Endothelial cell of umbilical vein (primary cell): Measurements from ENCODE around the gene SLC10A7. TPM values are rescaled to one million over a fixed set of nuclear protein-coding genes. Genes with fewer than 3 reads are reported as not detected.

ENCODE experiments used
- BruUV-seq: library from RNA; stranded (reverse); fragments of 400-500 nt; replicated peaks from 2 replicates; lab custom pipeline; 2021; lab: Mats Ljungman, UMichigan
- CTCF ChIA-PET: fragments of 300-600, 350-600 bp; sonication (Branson Sonifier 250); formaldehyde crosslinking; loops from one replicate; lab custom pipeline; 2021; ENCODE audit warnings: antibody characterized with exemption, inconsistent platforms; lab: Charles Lee
- POLR2A ChIA-PET: fragments of 300-600, 350-600 bp; sonication (Branson Sonifier 250); formaldehyde crosslinking; loops from one replicate; lab custom pipeline; 2021; ENCODE audit warnings: antibody characterized with exemption, inconsistent platforms; lab: Charles Lee
- DNase-seq: peaks from one replicate; pipeline ENCODE4 v3.0.0-alpha.2; 2011; ENCODE audit warnings: low read depth, low spot score
- FAIRE-seq: peaks from 2 replicates; lab custom pipeline; 2011; peaks lifted over from hg19 to GRCh38; lab: Jason Lieb, UNC
- H2AFZ ChIP-seq: 2 replicates; pipeline ENCODE4 v1.6.0; 2012; ENCODE audit warnings: low read depth, low read length, control low read depth, inconsistent platforms
- H3K27ac ChIP-seq: 2 replicates; pipeline ENCODE4 v1.5.1; 2011; ENCODE audit warnings: low read depth, mild to moderate bottlenecking, control low read depth, low read length, moderate library complexity; ENCODE audit not compliant: insufficient read depth
- H3K27me3 ChIP-seq, 2 experiments: 2 replicates each; pipeline versions ENCODE4 v1.6.0 to v1.6.1; 2011; ENCODE audit warnings: low read length in 2 of 2, mixed read lengths in 1 of 2; ENCODE audit not compliant: control insufficient read depth in 2 of 2, insufficient read depth in 2 of 2
- H3K36me3 ChIP-seq, 2 experiments: 2 replicates in 1 of 2; 3 replicates in 1 of 2; pipeline ENCODE4 v1.5.1; 2011; ENCODE audit warnings: low read length in 2 of 2, mild to moderate bottlenecking in 1 of 2, moderate library complexity in 1 of 2; ENCODE audit not compliant: control insufficient read depth in 2 of 2, insufficient read depth in 2 of 2; ENCODE audit errors: extremely low read depth in 1 of 2
- H3K4me1 ChIP-seq: 3 replicates; pipeline ENCODE4 v1.5.1; 2011; ENCODE audit warnings: mild to moderate bottlenecking, low read length; ENCODE audit not compliant: control insufficient read depth, insufficient read depth; ENCODE audit errors: extremely low read depth
- H3K4me2 ChIP-seq: 2 replicates; pipeline ENCODE4 v1.6.1; 2011; ENCODE audit warnings: low read length, control low read depth, mixed read lengths; ENCODE audit not compliant: insufficient read depth
- H3K4me3 ChIP-seq, 3 experiments: fragments of 200-600 bp in 1 of 3; sonication (generic), shearing (Covaris generic) in 1 of 3; replicated peaks in 1 of 3; 2 replicates each; pipeline ENCODE4 v1.5.1; 2011 to 2016; ENCODE audit warnings: control low read depth in 3 of 3, low read length in 3 of 3, mild to moderate bottlenecking in 2 of 3, inconsistent platforms in 1 of 3, low read depth in 1 of 3, moderate library complexity in 1 of 3; ENCODE audit not compliant: insufficient read depth in 1 of 3
- H3K79me2 ChIP-seq: 2 replicates; pipeline ENCODE4 v1.6.0; 2012; ENCODE audit warnings: low read length, inconsistent platforms; ENCODE audit not compliant: control insufficient read depth, insufficient read depth
- H3K9ac ChIP-seq: replicated peaks from 2 replicates; pipeline ENCODE3; 2011; ENCODE audit warnings: low read length, control low read depth; ENCODE audit not compliant: insufficient read depth; ENCODE audit errors: extremely low read depth
- H3K9me1 ChIP-seq: replicated peaks from 3 replicates; pipeline ENCODE4 v1.6.0; 2011; ENCODE audit warnings: mild to moderate bottlenecking, low read length; ENCODE audit not compliant: control insufficient read depth, insufficient read depth; ENCODE audit errors: extremely low read depth
- H3K9me3 ChIP-seq: replicated peaks from 2 replicates; pipeline ENCODE4 v1.5.1; 2012; ENCODE audit warnings: low read length, inconsistent platforms; ENCODE audit not compliant: control insufficient read depth, insufficient read depth
- H4K20me1 ChIP-seq: replicated peaks from 2 replicates; pipeline ENCODE3; 2011; ENCODE audit warnings: mild to moderate bottlenecking, low read length; ENCODE audit not compliant: control insufficient read depth, insufficient read depth; ENCODE audit errors: extremely low read depth
- EZH2 ChIP-seq: IDR thresholded peaks from 2 replicates; pipeline ENCODE4 v1.6.1; 2012; ENCODE audit warnings: borderline replicate concordance, low read depth, mild to moderate bottlenecking, moderate library complexity, low read length, inconsistent platforms; ENCODE audit not compliant: severe bottlenecking
- FOS ChIP-seq: IDR thresholded peaks from 2 replicates; pipeline ENCODE4 v1.6.1; 2011; ENCODE audit warnings: mild to moderate bottlenecking, low read length, moderate library complexity, borderline replicate concordance; ENCODE audit not compliant: insufficient read depth
- GATA2 ChIP-seq: IDR thresholded peaks from 2 replicates; pipeline ENCODE4 v1.7.0; 2011; ENCODE audit warnings: low read depth, mild to moderate bottlenecking, moderate library complexity, mixed read lengths, low read length; ENCODE audit not compliant: insufficient read length, insufficient read depth
- JUN ChIP-seq: IDR thresholded peaks from 2 replicates; pipeline ENCODE4 v1.6.1; 2011; ENCODE audit warnings: borderline replicate concordance, low read depth; ENCODE audit not compliant: insufficient read length, insufficient read depth
- MYC ChIP-seq: IDR thresholded peaks from one replicate; pipeline ENCODE4 v1.6.1; 2011; ENCODE audit warnings: mild to moderate bottlenecking, low read depth, low read length
- POLR2A ChIP-seq: IDR thresholded peaks from 2 replicates; pipeline ENCODE4 v1.6.1; 2012; ENCODE audit warnings: low read depth, mild to moderate bottlenecking, control low read depth, low read length
- POLR2AphosphoS5 ChIP-seq: IDR thresholded peaks from 2 replicates; pipeline ENCODE4 v1.6.1; 2012; ENCODE audit warnings: low read depth, mild to moderate bottlenecking, control low read depth, low read length, moderate library complexity; ENCODE audit not compliant: insufficient read depth
- dilution Hi-C: fragments of 300-500 bp; cut with MboI; formaldehyde crosslinking; loops from one replicate; pipeline ENCODE4 v1.15.0; 2019; ENCODE audit warnings: low sequenced_read_pairs; ENCODE audit not compliant: extremely low pct_ligation_motif_present
- intact Hi-C: fragments of 100-400 bp; cut with micrococcal nuclease; formaldehyde crosslinking; loops from one replicate; pipeline ENCODE4 v1.10.0; 2022
- polyA plus RNA-seq, 4 experiments: library from polyadenylated mRNA; depleted of rRNA in 3 of 4; stranded (reverse) in 3 of 4; unstranded in 1 of 4; fragments of >200 nt; gene quantifications; 2 replicates each; pipeline versions ENCODE4 v1.2.1 to v1.2.3, GENCODE V29; 2011 to 2012; ENCODE audit warnings: missing spikeins in 1 of 4
- total RNA-seq: library from RNA; stranded (reverse); gene quantifications from 2 replicates; pipeline ENCODE4 v1.2.3, GENCODE V29; 2021
- TF ChIP-seq, protein P1 (sequence below), 2 donors: IDR thresholded peaks; 1 replicate in 1 of 2; 2 replicates in 1 of 2; pipeline ENCODE4 v1.5.1; 2011; ENCODE audit warnings: low read length in 2 of 2, mild to moderate bottlenecking in 2 of 2, moderate library complexity in 2 of 2, control low read depth in 1 of 2, inconsistent platforms in 1 of 2, low read depth in 1 of 2; ENCODE audit not compliant: insufficient read depth in 1 of 2; ENCODE audit errors: extremely low read depth in 1 of 2
- TF ChIP-seq, protein P2 (sequence below): IDR thresholded peaks from 2 replicates; pipeline ENCODE4 v1.6.1; 2011; ENCODE audit not compliant: insufficient read depth, insufficient read length

Gene SLC10A7
- total and polyA plus RNA-seq, 2 donors (not counting 3 experiments of a cell fraction or from before 2014, with no cell fraction given): 13.6 to 20.4 TPM

DNA sequence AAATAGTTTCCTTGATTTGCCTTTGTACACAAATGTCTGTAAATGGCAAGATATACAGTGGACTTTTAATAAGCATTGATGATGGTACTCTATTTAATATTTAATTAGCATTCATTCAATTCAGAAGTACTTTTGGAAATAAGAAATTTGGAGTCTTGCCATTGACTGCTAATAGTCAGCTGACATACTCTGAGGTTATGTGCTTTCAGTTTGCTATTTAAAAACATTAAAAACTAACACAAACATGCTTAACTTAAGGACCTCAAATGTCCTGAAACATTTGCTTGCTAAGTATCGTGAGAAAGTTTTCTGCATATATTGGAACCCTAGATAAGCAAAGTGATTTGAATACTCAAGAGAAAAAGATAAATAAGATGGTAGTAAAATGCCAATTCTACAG, 242.8 kb downstream of the SLC10A7 start:
- no peak for DNase-seq
- TF ChIP-seq JUN (no peak), EZH2 (no peak), MYC (no peak), FOS (no peak), POLR2A (no peak), POLR2AphosphoS5 (no peak), GATA2 (no peak)
- TF ChIP-seq, protein P1, sequence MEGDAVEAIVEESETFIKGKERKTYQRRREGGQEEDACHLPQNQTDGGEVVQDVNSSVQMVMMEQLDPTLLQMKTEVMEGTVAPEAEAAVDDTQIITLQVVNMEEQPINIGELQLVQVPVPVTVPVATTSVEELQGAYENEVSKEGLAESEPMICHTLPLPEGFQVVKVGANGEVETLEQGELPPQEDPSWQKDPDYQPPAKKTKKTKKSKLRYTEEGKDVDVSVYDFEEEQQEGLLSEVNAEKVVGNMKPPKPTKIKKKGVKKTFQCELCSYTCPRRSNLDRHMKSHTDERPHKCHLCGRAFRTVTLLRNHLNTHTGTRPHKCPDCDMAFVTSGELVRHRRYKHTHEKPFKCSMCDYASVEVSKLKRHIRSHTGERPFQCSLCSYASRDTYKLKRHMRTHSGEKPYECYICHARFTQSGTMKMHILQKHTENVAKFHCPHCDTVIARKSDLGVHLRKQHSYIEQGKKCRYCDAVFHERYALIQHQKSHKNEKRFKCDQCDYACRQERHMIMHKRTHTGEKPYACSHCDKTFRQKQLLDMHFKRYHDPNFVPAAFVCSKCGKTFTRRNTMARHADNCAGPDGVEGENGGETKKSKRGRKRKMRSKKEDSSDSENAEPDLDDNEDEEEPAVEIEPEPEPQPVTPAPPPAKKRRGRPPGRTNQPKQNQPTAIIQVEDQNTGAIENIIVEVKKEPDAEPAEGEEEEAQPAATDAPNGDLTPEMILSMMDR (IDR thresholded peaks at IDR 0.05; ENCODE audit: extremely low read depth in 1 of 2, insufficient read depth in 1 of 2, low read depth in 1 of 2, low read length in 2 of 2): no peak
- TF ChIP-seq, protein P2, sequence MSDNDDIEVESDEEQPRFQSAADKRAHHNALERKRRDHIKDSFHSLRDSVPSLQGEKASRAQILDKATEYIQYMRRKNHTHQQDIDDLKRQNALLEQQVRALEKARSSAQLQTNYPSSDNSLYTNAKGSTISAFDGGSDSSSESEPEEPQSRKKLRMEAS: no peak
- Histone ChIP-seq H3K79me2 (no peaks in the 10 kb centered on the region), H3K4me3 (no peak overlapping the region), H3K27ac (no peak overlapping the region), H3K9me3 (no peaks in the 10 kb centered on the region), H3K9ac (no peak overlapping the region), H3K4me1 (peaks cover 2% of the 10 kb centered on the region), H3K9me1 (no peaks in the 10 kb centered on the region), H3K4me2 (no peak overlapping the region), H3K36me3 (no peaks in the 10 kb centered on the region), H2AFZ (no peak overlapping the region), H3K27me3 (no peaks in the 10 kb centered on the region), H4K20me1 (no peaks in the 10 kb centered on the region)
- intact Hi-C loops: no loop called here
- no peak for FAIRE-seq
- ChIA-PET CTCF (no interaction called here), POLR2A (no interaction called here)
- dilution Hi-C loops: no loop called here
- BruUV-seq: no TSS peak
